GM12873 (cell line): ENCODE data around the gene HSBP1L1.

Experiments used
- TF ChIP-seq, protein P1 (sequence below): IDR thresholded peaks from 2 replicates; pipeline ENCODE4 v1.5.1; 2012; ENCODE audit warnings: low read depth, mild to moderate bottlenecking, moderate library complexity, low read length, control low read depth; ENCODE audit not compliant: insufficient read depth; ENCODE audit errors: missing control alignments

Gene HSBP1L1

DNA sequence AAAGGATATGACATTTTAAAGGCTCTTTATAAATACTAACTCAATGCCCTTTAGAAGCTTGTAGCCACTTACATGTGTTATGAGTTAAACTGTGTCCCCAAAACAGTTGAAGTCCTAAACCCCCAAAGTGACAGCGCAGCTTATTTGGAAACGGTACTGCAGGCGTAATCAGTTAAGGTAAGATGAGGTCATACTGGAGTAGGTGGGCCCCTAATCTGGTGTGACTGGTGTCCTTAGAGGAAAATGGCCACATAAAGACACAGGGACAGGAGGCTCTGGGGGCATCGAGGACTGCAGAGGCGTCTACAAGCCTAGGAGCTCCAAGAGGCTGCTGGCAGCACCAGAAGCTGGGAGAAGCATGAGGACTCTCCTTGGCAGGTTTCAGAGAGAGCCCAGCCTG, 15.4 kb downstream of the HSBP1L1 start:
- TF ChIP-seq, protein P1, sequence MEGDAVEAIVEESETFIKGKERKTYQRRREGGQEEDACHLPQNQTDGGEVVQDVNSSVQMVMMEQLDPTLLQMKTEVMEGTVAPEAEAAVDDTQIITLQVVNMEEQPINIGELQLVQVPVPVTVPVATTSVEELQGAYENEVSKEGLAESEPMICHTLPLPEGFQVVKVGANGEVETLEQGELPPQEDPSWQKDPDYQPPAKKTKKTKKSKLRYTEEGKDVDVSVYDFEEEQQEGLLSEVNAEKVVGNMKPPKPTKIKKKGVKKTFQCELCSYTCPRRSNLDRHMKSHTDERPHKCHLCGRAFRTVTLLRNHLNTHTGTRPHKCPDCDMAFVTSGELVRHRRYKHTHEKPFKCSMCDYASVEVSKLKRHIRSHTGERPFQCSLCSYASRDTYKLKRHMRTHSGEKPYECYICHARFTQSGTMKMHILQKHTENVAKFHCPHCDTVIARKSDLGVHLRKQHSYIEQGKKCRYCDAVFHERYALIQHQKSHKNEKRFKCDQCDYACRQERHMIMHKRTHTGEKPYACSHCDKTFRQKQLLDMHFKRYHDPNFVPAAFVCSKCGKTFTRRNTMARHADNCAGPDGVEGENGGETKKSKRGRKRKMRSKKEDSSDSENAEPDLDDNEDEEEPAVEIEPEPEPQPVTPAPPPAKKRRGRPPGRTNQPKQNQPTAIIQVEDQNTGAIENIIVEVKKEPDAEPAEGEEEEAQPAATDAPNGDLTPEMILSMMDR = no peak

DNA sequence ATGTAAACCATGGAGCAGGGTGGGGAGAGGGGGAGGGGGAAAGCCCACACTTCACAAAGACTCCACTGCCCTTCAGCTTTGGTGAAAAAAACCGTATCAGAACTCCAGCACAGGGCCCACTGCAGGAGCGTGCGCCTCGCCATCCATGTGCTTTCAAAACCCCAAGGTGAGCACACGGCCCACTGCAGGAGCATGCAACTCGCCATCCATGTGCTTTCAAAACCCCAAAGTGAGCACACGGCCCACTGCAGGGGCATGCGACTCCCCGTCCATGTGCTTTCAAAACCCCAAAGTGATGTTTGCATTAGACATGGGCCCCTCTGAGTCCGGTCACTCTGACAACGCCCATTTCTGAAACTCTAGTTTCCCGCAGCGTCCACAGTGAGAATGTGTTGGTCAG, 16.1 kb downstream of the HSBP1L1 start:
- TF ChIP-seq, protein P1 = no peak

DNA sequence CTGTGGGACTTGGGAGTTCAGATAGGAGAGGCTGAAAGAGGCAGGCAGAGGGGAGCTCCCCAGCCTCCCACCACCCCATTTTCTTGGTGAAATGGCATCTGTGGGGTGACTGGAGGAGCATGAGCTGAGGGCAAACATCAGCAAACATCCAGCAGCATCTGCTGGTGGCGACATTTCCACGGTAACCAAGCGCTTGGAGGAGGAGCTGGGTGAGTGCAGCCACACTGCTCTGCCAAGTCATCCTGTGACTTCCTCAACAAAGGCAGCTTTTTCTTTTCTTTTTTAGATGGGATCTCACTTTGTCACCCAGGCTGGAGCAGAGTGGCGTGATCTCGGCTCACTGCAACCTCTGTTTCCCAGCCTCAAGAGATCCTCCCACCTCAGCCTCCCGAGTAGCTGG, 18.3 kb downstream of the HSBP1L1 start:
- TF ChIP-seq, protein P1 = no peak

DNA sequence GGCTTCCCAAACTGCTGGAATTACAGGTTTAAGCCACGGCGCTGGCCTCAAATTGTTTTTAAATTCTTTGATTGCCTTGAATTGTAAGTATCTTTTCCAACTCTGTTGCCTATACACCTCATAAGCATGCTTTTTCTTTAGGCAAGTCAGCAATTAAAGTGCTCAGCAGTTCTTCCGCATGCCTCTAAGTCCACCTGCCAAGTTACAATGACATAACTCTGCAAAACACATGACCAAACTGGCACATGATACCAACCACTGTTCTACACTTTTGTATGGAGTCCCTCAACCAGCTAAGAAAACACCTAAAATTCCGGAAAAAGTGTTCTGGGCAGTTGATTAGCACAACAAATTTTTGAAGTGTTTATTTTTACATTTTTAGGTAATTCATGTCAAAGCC, 18.8 kb downstream of the HSBP1L1 start:
- TF ChIP-seq, protein P1 = no peak

DNA sequence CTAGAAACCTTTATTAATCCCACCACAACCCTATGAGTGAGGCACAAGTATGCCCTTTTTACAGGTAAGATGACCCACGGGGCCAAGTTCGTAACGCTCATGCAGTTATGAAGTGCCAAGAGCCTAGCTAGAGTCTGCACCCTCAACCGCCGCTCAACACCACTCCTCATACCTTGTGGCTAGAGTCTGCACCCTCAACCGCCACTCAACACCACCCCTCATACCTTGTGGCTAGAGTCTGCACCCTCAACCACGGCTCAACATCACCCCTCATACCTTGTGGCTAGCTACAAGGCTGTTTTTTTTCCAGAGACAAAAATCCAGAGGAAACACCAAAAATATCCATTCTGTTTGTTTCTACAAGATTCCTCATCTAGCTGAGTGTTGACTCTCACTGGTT, 19.4 kb downstream of the HSBP1L1 start:
- TF ChIP-seq, protein P1 = no peak

DNA sequence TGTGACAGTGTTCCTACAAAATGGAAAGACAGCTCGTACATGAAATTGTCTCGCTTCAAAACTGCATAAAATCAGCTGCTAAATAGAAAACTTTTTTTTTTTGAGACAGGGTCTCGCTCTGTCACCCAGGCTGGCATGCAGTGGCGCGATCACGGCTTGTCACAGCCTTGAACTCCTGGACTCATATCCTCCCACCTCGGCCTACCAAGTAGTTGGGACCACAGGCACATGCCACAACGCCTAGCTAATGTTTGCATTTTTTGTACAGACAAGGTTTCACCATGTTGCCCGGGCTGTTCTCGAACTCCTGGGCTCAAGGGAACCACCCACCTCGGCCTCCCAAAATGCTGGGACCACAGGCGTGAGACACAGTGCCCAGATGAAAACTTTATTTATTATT, 20.7 kb downstream of the HSBP1L1 start:
- TF ChIP-seq, protein P1 = no peak

DNA sequence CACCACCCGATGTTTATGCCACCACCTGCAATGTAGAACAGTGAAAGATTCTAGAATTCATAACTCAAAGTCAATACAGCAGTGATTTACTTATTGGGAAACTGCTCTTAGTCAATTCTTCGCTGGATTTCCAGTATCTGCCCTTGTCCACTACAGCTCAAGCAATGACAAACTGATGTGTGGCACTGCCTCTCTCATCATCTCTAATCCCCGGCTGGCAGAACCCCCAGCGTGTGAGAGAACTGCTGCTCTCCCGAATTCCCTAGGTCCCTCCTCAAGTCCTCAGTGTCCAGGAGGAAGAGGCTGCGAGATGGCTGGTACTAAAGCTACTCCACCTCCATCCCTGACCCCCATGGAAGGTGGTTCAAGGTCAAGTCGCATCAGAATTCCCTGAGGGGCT, 22.3 kb downstream of the HSBP1L1 start:
- TF ChIP-seq, protein P1 = no peak
